Neural cell (in vitro differentiated cells): ENCODE measurements around the gene TBC1D32. TPM values are rescaled to one million over a fixed set of nuclear protein-coding genes. Genes with fewer than 3 reads are reported as not detected.

Experiments used
- H2AFZ ChIP-seq: fragments of 200-600, 300-800 bp; sonication (generic), shearing (Covaris generic); 2 replicates; pipeline ENCODE4 v1.6.0; 2014; ENCODE audit warnings: low read depth, mild to moderate bottlenecking, antibody characterized with exemption, low read length, moderate library complexity
- H3F3A ChIP-seq: fragments of 200-600 bp; shearing (Covaris generic); 2 replicates; pipeline ENCODE4 v1.6.1; 2016; ENCODE audit warnings: mild to moderate bottlenecking, moderate library complexity, mixed read lengths, antibody characterized with exemption, low read length; ENCODE audit not compliant: insufficient read depth, poor library complexity, severe bottlenecking
- H3K27ac ChIP-seq: fragments of 200-600, 300-800 bp; sonication (generic), shearing (Covaris generic); 2 replicates; pipeline ENCODE4 v1.5.1; 2014; ENCODE audit warnings: mild to moderate bottlenecking, low read length, moderate library complexity
- H3K27me3 ChIP-seq: fragments of 300-800, 200-600 bp; sonication (generic), shearing (Covaris generic); 2 replicates; pipeline ENCODE4 v1.6.0; 2014; ENCODE audit warnings: mild to moderate bottlenecking, low read depth, low read length, moderate library complexity; ENCODE audit not compliant: insufficient read depth
- H3K36me3 ChIP-seq: fragments of 300-800, 200-600 bp; sonication (generic), shearing (Covaris generic); 2 replicates; pipeline ENCODE4 v1.5.1; 2014; ENCODE audit warnings: mild to moderate bottlenecking, antibody characterized with exemption, low read length, moderate library complexity; ENCODE audit not compliant: insufficient read depth
- H3K4me2 ChIP-seq: fragments of 300-800, 200-600 bp; sonication (generic), shearing (Covaris generic); 2 replicates; pipeline ENCODE4 v1.6.0; 2014; ENCODE audit warnings: mild to moderate bottlenecking, low read length
- H3K4me3 ChIP-seq: fragments of 300-800, 200-600 bp; sonication (generic), shearing (Covaris generic); 2 replicates; pipeline ENCODE4 v1.5.1; 2014; ENCODE audit warnings: mild to moderate bottlenecking, low read length, moderate library complexity
- H3K79me2 ChIP-seq: fragments of 200-600 bp; shearing (Covaris generic); replicated peaks from 2 replicates; pipeline ENCODE4 v1.6.0; 2014; ENCODE audit warnings: mild to moderate bottlenecking, low read length, moderate library complexity; ENCODE audit not compliant: insufficient read depth
- H3K9ac ChIP-seq: fragments of 300-800, 200-600 bp; sonication (generic), shearing (Covaris generic); 2 replicates; pipeline ENCODE4 v1.6.1; 2016; ENCODE audit warnings: mild to moderate bottlenecking, low read length, mixed read lengths
- H3K9me2 ChIP-seq: fragments of 200-600 bp; shearing (Covaris generic); 2 replicates; pipeline ENCODE4 v1.6.1; 2016; ENCODE audit warnings: mild to moderate bottlenecking, low read length, mixed read lengths; ENCODE audit not compliant: insufficient read depth
- H3K9me3 ChIP-seq: fragments of 200-600, 300-800 bp; sonication (generic), shearing (Covaris generic); 2 replicates; pipeline ENCODE4 v1.6.1; 2016; ENCODE audit warnings: mild to moderate bottlenecking, mixed run types, low read length, moderate library complexity, mixed read lengths
- H4K20me1 ChIP-seq: fragments of 200-600 bp; shearing (Covaris generic); 2 replicates; pipeline ENCODE4 v1.6.1; 2016; ENCODE audit warnings: mild to moderate bottlenecking, mixed run types; ENCODE audit not compliant: insufficient read depth
- EP300 ChIP-seq: fragments of 450-650 bp; conservative IDR thresholded peaks from 2 replicates; pipeline ENCODE4 v1.6.1; 2014; ENCODE audit warnings: antibody characterized with exemption, mild to moderate bottlenecking, moderate library complexity; ENCODE audit not compliant: poor library complexity, severe bottlenecking
- EZH2 ChIP-seq: fragments of 200-600, 300-800 bp; shearing (Covaris generic), sonication (generic); IDR thresholded peaks from 2 replicates; pipeline ENCODE4 v1.6.1; 2014; ENCODE audit warnings: antibody characterized with exemption, low read length, borderline replicate concordance, mild to moderate bottlenecking; ENCODE audit not compliant: insufficient read depth, poor library complexity, severe bottlenecking
- MXI1 ChIP-seq: fragments of 450-650 bp; conservative IDR thresholded peaks from 2 replicates; pipeline ENCODE4 v1.6.1; 2014; ENCODE audit warnings: antibody characterized with exemption, mild to moderate bottlenecking; ENCODE audit not compliant: poor library complexity, severe bottlenecking
- POLR2AphosphoS5 ChIP-seq: IDR thresholded peaks from 2 replicates; pipeline ENCODE4 v1.6.1; 2012
- RAD21 ChIP-seq: fragments of 450-650 bp; conservative IDR thresholded peaks from 2 replicates; pipeline ENCODE4 v1.6.1; 2014; ENCODE audit warnings: antibody characterized with exemption, mild to moderate bottlenecking, moderate library complexity
- SMC3 ChIP-seq: fragments of 450-650 bp; conservative IDR thresholded peaks from 2 replicates; pipeline ENCODE4 v1.6.1; 2014; ENCODE audit warnings: antibody characterized with exemption, mild to moderate bottlenecking, moderate library complexity; ENCODE audit not compliant: poor library complexity
- TAF1 ChIP-seq: IDR thresholded peaks from 2 replicates; pipeline ENCODE4 v1.6.1; 2012; ENCODE audit warnings: low read depth
- polyA minus RNA-seq: library from RNA; depleted of rRNA, polyadenylated mRNA; stranded (reverse); fragments of >200 nt; gene quantifications from 2 replicates; pipeline ENCODE4 v1.2.3, GENCODE V29; 2014
- polyA plus RNA-seq: library from polyadenylated mRNA; depleted of rRNA; stranded (reverse); fragments of >200 nt; gene quantifications from 2 replicates; pipeline ENCODE4 v1.2.3, GENCODE V29; 2014
- TF ChIP-seq, protein P1 (sequence below): IDR thresholded peaks from 2 replicates; pipeline ENCODE4 v1.6.1; 2012; ENCODE audit warnings: borderline replicate concordance
- TF ChIP-seq, protein P2 (sequence below): fragments of 450-650 bp; IDR thresholded peaks from 2 replicates; pipeline ENCODE4 v1.5.1; 2014; ENCODE audit warnings: antibody characterized with exemption, mild to moderate bottlenecking, moderate library complexity; ENCODE audit not compliant: poor library complexity, severe bottlenecking

Gene TBC1D32, protein sequence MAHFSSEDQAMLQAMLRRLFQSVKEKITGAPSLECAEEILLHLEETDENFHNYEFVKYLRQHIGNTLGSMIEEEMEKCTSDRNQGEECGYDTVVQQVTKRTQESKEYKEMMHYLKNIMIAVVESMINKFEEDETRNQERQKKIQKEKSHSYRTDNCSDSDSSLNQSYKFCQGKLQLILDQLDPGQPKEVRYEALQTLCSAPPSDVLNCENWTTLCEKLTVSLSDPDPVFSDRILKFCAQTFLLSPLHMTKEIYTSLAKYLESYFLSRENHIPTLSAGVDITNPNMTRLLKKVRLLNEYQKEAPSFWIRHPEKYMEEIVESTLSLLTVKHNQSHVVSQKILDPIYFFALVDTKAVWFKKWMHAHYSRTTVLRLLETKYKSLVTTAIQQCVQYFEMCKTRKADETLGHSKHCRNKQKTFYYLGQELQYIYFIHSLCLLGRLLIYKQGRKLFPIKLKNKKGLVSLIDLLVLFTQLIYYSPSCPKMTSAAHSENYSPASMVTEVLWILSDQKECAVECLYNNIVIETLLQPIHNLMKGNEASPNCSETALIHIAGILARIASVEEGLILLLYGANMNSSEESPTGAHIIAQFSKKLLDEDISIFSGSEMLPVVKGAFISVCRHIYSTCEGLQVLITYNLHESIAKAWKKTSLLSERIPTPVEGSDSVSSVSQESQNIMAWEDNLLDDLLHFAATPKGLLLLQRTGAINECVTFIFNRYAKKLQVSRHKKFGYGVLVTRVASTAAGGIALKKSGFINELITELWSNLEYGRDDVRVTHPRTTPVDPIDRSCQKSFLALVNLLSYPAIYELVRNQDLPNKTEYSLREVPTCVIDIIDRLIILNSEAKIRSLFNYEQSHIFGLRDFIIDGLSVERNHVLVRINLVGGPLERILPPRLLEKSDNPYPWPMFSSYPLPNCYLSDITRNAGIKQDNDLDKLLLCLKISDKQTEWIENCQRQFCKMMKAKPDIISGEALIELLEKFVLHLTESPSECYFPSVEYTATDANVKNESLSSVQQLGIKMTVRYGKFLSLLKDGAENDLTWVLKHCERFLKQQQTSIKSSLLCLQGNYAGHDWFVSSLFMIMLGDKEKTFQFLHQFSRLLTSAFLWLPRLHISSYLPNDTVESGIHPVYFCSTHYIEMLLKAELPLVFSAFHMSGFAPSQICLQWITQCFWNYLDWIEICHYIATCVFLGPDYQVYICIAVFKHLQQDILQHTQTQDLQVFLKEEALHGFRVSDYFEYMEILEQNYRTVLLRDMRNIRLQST
- polyA plus RNA-seq: 30.9 and 33.2 TPM in 2 replicates
- polyA minus RNA-seq: 47.2 and 61.1 TPM in 2 replicates

DNA sequence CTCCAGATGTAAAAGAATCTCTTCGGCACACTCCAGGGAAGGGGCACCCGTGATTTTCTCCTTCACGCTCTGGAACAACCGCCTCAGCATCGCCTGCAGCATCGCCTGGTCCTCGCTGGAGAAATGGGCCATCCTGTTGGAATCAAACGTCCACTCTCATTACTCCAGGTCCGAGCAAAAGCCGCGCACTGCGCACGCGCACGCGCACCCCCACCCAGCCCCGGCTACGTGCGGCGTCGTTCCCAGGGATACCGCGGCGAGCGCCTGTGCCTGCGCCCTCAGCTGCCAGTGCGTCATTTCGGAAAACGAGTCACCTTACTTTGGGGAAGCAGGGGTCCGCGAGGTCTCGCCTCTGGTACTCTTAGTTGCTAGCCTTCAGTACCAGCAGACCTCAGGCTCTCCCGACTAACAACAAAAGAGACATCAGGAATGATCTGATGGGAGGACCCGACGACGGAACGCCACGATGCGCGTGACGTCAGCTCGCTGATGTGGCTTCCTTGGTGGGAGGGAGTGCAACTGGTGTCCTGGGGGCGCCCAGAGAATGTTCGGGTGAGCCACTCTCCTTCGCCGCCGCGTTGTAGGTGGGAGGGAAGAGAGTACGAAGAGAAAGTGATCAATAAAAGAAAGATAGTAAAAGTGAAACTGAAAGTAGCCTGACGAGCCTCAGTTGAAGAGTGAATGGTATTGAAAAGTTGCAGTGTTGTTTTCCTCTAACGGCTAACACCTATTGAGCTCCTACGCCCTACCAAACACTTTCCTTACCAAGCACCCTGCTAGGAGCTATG lies at the start of gene TBC1D32:
Gene TBC1D32, minus strand, starts transcription at position 182 of the 788 bp plus-strand sequence. Its CDS starts 50 bp downstream, at position 132.
- H3K9me2 ChIP-seq: no peaks in the 10 kb centered on the region
- no peaks in the 10 kb centered on the region for H3K9me3 ChIP-seq
- peak within 1 kb of the TSS; percentile 79 for H3K9ac ChIP-seq
- H4K20me1 ChIP-seq: no peaks in the 10 kb centered on the region
- TF ChIP-seq RAD21 (peak; percentile 39), SMC3 (no peak), MXI1 (peak; percentile 72), POLR2AphosphoS5 (peak; percentile 60), EP300 (peak; percentile 62), TAF1 (peak; percentile 58), EZH2 (no peak)
- TF ChIP-seq, protein P1, sequence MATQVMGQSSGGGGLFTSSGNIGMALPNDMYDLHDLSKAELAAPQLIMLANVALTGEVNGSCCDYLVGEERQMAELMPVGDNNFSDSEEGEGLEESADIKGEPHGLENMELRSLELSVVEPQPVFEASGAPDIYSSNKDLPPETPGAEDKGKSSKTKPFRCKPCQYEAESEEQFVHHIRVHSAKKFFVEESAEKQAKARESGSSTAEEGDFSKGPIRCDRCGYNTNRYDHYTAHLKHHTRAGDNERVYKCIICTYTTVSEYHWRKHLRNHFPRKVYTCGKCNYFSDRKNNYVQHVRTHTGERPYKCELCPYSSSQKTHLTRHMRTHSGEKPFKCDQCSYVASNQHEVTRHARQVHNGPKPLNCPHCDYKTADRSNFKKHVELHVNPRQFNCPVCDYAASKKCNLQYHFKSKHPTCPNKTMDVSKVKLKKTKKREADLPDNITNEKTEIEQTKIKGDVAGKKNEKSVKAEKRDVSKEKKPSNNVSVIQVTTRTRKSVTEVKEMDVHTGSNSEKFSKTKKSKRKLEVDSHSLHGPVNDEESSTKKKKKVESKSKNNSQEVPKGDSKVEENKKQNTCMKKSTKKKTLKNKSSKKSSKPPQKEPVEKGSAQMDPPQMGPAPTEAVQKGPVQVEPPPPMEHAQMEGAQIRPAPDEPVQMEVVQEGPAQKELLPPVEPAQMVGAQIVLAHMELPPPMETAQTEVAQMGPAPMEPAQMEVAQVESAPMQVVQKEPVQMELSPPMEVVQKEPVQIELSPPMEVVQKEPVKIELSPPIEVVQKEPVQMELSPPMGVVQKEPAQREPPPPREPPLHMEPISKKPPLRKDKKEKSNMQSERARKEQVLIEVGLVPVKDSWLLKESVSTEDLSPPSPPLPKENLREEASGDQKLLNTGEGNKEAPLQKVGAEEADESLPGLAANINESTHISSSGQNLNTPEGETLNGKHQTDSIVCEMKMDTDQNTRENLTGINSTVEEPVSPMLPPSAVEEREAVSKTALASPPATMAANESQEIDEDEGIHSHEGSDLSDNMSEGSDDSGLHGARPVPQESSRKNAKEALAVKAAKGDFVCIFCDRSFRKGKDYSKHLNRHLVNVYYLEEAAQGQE: peak; percentile 48
- TF ChIP-seq, protein P2, sequence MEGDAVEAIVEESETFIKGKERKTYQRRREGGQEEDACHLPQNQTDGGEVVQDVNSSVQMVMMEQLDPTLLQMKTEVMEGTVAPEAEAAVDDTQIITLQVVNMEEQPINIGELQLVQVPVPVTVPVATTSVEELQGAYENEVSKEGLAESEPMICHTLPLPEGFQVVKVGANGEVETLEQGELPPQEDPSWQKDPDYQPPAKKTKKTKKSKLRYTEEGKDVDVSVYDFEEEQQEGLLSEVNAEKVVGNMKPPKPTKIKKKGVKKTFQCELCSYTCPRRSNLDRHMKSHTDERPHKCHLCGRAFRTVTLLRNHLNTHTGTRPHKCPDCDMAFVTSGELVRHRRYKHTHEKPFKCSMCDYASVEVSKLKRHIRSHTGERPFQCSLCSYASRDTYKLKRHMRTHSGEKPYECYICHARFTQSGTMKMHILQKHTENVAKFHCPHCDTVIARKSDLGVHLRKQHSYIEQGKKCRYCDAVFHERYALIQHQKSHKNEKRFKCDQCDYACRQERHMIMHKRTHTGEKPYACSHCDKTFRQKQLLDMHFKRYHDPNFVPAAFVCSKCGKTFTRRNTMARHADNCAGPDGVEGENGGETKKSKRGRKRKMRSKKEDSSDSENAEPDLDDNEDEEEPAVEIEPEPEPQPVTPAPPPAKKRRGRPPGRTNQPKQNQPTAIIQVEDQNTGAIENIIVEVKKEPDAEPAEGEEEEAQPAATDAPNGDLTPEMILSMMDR: peak; percentile 39
- no peaks in the 10 kb centered on the region for H3K79me2 ChIP-seq
- no peaks in the 10 kb centered on the region for H3F3A ChIP-seq
- peak within 1 kb of the TSS; percentile 77 for H3K27ac ChIP-seq
- peak within 1 kb of the TSS; percentile 57 for H3K4me2 ChIP-seq
- no peaks in the 10 kb centered on the region for H3K27me3 ChIP-seq
- H2AFZ ChIP-seq: peak within 1 kb of the TSS; percentile 78
- H3K36me3 ChIP-seq: no peaks in the 10 kb centered on the region
- peak within 1 kb of the TSS; percentile 80 for H3K4me3 ChIP-seq
